Gastrocnemius medialis (tissue), 4 donors: ENCODE results near the gene OR9A2.

Experiments
- POLR2A ChIP-seq, 2 donors: fragments of 450-650 bp; IDR thresholded peaks; one replicate each; pipeline ENCODE4 v1.6.1; 2017; ENCODE audit warnings: antibody characterized with exemption in 2 of 2, mild to moderate bottlenecking in 2 of 2, moderate library complexity in 2 of 2
- TF ChIP-seq, protein P1 (sequence below), 5 experiments: fragments of 450-650 bp in 3 of 5; fragments of 200-600 bp in 2 of 5; sonication (generic) in 2 of 5; IDR thresholded peaks in 4 of 5; conservative IDR thresholded peaks in 1 of 5; 1 replicate in 4 of 5; 2 replicates in 1 of 5; pipeline ENCODE4 v1.5.1; 2016 to 2019; ENCODE audit warnings: antibody characterized with exemption in 5 of 5, mild to moderate bottlenecking in 3 of 5, moderate library complexity in 3 of 5

DNA sequence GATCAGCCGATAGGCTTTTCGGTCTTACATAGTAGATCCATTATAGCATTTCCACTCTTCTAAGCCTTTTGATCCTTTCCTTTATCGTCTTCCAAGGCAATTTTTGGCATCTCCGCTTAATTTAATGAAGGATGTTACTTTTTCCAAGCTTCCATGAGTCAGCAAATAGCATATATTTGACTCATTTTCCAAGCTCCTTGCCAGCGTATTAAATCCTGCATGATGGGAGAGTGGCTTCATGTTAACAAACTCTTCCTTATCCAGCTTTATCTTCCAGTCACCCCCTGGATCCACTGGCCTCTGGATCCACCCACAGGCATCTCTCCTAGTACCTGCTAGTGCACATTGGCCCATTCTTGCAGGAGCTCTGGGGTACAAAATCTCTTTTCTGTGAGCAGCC lies 13.0 kb downstream of the OR9A2 start:
- no peak for TF ChIP-seq POLR2A (IDR thresholded peaks at IDR 0.05)
- TF ChIP-seq, protein P1, sequence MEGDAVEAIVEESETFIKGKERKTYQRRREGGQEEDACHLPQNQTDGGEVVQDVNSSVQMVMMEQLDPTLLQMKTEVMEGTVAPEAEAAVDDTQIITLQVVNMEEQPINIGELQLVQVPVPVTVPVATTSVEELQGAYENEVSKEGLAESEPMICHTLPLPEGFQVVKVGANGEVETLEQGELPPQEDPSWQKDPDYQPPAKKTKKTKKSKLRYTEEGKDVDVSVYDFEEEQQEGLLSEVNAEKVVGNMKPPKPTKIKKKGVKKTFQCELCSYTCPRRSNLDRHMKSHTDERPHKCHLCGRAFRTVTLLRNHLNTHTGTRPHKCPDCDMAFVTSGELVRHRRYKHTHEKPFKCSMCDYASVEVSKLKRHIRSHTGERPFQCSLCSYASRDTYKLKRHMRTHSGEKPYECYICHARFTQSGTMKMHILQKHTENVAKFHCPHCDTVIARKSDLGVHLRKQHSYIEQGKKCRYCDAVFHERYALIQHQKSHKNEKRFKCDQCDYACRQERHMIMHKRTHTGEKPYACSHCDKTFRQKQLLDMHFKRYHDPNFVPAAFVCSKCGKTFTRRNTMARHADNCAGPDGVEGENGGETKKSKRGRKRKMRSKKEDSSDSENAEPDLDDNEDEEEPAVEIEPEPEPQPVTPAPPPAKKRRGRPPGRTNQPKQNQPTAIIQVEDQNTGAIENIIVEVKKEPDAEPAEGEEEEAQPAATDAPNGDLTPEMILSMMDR (IDR thresholded peaks at IDR 0.05 in 4 of 5, conservative IDR thresholded peaks at IDR 0.05 in 1 of 5): no peak
